GM19025 (cell line): Measurements from ENCODE around the gene B4GALT5.
"Not testable (repeated sequence)": the region's sequence is repeated elsewhere in the genome, so short reads cannot be mapped to it uniquely, and the experiment has no call there.

ENCODE experiments used
- ATAC-seq: cut with Tn5 transposase; IDR thresholded peaks from one replicate; pipeline ENCODE4 v1.9.1; 2021; ENCODE audit warnings: mild to moderate bottlenecking, low read depth, moderate library complexity; ENCODE audit not compliant: unreplicated experiment

The B4GALT5 gene

GRCh38 chr20:49635166-49635565 is 78.5 kb downstream of the B4GALT5 start:
- no peak for ATAC-seq

DNA sequence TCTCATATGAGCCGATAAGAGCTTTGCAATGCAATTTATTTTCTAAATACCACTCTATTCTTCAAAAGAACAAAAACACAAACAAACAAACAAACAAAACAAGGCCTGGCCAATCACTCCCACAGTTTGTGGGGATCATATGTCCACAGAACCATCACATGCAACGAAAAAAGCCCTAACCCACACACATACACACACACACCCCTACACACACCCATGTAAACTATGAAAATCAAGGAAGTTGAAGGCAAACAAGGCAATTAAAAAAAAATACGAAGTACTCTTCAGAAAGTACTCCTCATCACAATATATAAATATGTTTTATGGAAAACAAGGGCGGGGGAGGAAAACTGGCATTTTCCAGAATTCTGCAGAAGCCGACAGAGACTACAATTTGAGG is 79.6 kb downstream of the B4GALT5 start:
- no peak for ATAC-seq

- ATAC-seq = no peak
Measured at GRCh38 chr20:49633643-49634042, 80.0 kb downstream of the B4GALT5 start.

DNA sequence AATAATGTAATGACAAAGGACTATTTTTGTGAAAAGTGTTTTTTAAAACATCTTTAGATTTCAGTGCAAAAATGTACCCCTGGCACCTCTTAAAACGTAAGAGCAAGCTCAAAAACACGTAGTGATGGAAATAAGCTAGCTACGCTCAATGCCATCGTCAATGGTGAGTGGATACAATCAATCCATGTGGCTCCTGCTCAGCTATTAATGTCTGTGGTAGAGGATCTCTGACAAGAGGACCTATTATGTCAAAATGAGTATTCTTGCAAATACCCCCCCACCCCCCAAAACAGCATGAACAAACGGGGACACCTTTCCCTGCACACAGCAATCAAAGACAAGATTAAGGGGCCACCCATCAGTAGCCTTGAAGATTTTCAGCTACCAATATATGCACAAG is 80.7 kb downstream of the B4GALT5 start:
- no peak for ATAC-seq

- ATAC-seq = no peak
Measured at GRCh38 chr20:49631856-49632418, 81.7 kb downstream of the B4GALT5 start.

DNA sequence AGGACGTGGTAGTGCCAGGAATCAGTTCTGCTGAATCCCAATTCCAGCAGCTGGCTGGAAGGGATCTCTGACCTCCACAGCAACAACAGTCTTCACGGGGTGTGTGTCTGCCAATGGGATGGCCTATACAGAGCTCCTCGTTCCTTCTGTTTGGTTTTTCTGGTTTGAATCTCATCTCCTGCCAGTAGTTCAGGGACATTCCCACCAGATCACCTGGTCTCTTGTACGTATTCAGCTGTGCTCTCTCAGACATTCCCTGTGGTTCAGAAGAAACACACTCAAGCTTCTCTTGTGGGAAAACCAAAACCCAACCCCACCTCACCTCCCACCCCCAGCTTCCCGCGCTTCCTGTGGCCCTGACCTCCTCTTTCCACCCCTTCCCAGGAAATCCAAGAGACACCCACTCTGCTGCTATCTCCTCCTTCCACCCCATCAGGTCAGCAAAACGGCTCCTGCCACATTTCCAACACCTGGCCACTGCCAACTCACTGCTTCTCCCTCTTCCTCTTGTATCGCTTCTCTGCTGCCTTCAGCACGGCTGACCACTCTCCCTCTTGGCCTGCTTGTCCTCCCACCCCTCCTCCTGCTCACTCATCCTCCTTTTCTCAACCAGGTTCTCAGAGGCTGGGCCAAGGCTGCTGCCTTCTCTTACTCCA is 82.5 kb downstream of the B4GALT5 start:
- ATAC-seq = peak; percentile 23

DNA sequence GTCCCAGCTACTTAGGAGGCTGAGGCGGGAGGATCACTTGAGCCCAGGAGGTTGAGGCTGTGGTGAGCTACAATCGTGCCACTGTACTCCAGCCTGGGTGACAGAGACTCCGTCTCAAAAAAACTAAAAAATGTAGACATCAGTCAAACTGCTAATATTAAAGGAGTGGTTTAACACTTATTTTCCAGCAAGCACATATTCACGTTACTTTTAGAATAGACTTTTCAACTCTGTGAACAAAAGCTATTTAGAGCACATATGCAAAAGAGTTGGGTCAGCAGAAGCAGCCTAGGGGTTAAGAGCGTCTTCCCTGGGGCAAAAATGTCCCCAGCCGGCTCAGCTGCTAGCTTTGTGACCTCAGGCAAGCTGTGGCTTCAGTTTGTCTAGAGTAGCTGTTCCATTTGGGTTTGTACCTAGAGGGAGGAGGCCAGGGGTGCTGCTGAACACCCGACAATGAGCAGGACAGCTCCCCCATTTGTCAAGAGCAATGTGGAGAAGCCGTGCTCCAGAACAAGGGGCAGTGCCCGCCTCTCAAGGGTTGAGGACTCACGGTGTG is 83.2 kb downstream of the B4GALT5 start:
- ATAC-seq = peak; percentile 83

DNA sequence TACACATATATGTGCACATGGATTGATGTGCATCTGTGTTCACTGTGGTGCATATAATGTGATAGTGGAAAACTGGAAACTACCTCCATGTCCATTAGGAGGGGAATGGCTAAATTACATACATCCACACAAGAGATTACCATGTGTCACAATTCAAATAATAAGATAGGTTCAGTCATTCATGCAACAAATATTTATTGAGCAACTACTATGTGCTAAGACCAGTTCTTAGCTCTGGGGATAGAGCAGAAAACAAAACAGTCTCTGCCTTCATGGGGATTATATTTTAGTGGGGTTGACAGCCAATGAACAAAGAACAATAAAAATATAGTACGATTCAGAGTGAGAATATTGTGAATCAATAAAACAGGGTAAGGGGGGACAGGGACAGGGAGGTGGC is 84.1 kb downstream of the B4GALT5 start:
- ATAC-seq = no peak

GRCh38 chr20:49628280-49628679 is 85.4 kb downstream of the B4GALT5 start:
- ATAC-seq = not testable (repeated sequence)

DNA sequence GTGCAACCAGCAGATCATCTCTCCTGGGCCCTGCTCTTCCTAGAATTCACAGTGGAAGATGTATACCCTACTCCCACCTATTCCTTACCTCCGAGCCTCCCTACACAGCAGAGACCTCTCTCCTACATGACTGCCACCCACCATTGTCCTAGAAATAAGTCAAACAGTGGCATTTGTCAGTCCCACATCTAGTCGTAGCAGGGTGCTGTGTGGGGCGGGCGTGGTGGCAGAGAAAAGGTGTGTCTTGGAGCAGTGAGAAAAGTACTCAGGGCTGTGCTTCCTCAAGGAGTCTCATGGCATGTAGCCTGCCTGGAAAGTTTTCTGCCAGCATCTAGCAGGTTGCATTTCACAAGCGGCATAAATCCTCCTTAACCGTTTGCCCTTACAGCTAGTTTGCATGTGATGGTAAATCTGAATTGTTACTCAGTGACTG is 86.3 kb downstream of the B4GALT5 start:
- no peak for ATAC-seq

DNA sequence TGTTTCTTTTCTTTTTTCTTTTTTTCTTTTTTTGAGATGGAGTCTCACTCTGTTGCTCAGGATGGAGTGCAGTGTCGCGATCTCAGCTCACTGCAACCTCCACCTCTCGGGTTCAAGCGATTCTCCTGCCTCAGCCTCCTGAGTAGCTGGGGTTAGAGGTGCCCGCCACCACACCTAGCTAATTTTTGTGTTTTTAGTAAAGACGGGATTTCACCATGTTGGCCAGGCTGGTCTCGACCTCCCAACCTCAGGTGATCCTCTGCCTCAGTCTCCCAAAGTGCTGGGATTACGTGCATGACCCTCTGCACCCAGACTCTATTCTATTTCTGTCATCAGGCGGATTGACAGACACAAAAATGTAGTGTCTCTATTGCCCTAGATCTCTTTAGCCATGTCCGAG is 88.7 kb downstream of the B4GALT5 start:
- not testable (repeated sequence) for ATAC-seq

GRCh38 chr20:49624317-49624716 is 89.4 kb downstream of the B4GALT5 start:
- ATAC-seq = no peak

DNA sequence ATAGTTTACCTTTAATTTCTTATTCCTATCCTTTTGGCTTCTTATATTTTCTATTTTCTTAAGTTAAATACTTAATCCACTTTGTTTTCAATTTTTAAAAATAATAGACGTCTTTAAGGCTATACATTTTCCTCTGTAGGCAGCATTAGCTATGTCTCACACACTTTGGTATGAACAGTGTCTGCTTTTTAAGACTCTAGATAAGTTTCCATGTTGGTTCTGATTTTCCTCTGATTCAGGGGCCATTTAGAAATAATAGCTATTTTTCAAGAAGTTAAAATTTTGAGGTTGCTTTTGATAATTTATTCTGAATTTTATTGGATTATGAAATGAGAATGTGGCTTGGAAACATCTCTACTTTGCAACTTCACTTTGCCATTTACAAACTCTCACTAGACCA is 91.4 kb downstream of the B4GALT5 start:
- ATAC-seq = no peak

DNA sequence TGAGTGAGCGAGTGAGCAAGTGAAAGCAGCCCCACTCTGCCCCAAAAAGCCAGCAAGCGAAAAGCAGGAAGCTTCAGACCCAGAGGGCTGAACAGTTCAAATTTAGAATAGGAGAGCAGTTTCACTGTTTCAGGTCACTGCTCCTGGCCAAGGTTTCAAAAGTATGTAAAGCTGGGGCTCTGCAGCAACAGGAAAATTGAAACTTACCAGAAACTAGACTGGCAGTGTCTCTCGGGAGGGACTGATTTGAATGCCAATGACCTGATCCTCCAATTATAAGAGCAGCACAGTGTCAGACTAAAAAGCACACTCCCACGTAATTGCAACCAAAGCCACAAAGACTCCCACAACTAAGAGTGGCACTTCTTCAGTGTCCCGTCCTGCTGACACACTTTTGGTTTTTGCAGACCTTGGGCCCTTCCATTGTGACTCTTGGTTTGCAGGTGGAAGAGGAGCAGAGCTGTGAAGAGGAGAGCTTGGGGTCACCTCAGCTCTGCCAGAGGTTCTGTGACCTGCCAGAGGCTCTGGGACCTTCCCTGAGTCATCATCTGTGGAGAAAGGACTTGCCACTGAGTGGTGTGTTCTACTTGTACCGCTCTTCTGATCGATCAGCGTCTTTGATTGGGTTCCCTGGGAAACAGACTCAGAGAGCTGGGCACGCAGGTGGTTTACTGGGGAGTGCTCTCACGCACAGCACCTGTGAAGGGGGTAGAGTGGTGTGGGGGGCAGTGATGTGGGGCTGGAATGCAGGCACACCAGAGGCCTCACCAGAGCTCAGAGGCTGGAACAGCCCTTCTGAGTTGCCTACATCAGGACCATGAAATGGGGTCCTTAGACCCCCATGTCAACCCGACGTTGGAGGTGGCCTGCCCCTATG is 93.1 kb downstream of the B4GALT5 start:
- ATAC-seq = peak; percentile 82

GRCh38 chr20:49619113-49620048 is 94.3 kb downstream of the B4GALT5 start:
- ATAC-seq = no peak

- ATAC-seq = no peak
Measured at GRCh38 chr20:49618289-49618688, 95.4 kb downstream of the B4GALT5 start.

DNA sequence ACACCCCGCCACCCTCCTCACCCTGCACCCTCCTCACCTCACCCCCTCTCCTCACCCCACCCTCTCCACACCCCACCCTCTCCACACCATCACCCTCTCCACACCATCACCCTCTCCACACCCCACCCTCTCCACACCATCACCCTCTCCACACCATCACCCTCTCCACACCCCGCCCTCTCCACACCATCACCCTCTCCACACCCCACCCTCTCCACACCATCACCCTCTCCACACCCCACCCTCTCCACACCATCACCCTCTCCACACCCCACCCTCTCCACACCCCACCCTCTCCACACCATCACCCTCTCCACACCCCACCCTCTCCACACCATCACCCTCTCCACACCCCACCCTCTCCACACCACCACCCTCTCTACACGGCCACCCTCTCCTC is 96.3 kb downstream of the B4GALT5 start:
- ATAC-seq = not testable (repeated sequence)

DNA sequence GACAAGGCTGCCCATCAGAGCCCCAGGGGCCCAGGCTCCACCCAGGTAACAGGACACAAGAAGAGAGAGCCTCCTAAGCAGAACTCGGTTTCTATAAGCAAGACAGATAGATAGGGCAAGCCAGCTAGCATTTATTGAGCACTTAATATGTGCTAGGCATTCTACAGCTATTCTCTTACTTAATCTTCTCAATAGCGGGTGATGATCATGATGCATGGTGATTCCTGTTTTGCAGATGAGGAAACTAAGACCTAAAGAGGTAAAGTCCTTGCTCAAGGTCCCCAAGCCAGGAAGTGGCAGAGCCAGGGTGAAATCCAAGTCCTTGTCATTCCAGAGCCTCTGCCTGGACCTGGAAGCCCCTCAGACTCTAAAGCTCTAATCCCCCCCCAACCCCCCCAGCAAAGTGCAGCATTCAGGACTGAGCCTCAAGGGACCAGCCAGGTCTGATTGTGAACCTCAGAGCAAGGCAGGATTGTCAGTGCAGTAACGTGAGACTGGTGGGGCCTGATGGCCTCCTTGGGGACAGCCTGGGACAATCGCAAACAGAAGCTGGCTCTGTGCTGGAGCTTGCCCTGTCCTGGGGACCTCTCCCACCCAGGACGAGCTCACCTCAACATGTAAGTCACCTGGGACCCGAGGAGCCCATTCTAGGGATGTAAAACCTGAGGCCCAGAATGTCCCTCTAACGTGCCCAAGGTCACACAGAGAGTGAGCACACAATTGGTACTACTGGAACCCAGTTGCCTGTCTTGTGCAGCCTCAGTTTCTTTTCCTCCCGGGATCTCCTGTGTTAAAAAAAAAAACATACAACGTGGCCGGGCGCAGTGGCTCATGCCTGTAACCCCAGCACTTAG is 97.3 kb downstream of the B4GALT5 start:
- no peak for ATAC-seq
